C4-2B (cell line): ENCODE measurements around the gene ASTE1.

Experiments used
- ZFX ChIP-seq: fragments of 450-650 bp; IDR thresholded peaks from 2 replicates; pipeline ENCODE4 v1.6.1; 2017
- TF ChIP-seq, protein P1 (sequence below): fragments of 450-650 bp; conservative IDR thresholded peaks from 2 replicates; pipeline ENCODE4 v1.5.1; 2017; ENCODE audit warnings: mild to moderate bottlenecking

DNA sequence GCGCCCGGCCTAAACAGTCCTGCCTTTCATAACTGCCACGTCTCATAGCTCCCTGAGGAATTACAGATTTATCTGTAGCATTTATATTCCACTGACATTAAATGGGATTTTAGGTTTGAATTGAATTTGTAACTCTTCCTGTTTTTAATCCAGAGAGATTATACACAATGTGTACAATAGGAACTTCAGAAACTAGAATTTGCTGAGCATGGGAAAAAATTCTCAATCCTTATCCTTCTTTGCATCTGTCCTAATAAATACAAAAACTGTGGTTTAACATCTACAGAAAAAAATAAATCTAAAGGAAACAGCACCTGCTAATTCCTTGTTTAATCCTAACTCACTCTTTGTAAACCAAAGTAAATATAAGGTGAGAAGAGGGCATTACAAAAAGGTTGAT is 2.2 kb upstream of the ASTE1 start:
- TF ChIP-seq, protein P1, sequence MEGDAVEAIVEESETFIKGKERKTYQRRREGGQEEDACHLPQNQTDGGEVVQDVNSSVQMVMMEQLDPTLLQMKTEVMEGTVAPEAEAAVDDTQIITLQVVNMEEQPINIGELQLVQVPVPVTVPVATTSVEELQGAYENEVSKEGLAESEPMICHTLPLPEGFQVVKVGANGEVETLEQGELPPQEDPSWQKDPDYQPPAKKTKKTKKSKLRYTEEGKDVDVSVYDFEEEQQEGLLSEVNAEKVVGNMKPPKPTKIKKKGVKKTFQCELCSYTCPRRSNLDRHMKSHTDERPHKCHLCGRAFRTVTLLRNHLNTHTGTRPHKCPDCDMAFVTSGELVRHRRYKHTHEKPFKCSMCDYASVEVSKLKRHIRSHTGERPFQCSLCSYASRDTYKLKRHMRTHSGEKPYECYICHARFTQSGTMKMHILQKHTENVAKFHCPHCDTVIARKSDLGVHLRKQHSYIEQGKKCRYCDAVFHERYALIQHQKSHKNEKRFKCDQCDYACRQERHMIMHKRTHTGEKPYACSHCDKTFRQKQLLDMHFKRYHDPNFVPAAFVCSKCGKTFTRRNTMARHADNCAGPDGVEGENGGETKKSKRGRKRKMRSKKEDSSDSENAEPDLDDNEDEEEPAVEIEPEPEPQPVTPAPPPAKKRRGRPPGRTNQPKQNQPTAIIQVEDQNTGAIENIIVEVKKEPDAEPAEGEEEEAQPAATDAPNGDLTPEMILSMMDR, result no peak
- TF ChIP-seq ZFX, result no peak
